GM21367 (cell line): ENCODE data around the gene PRSS53.
"Not testable (repeated sequence)": the region's sequence is repeated elsewhere in the genome, so short reads cannot be mapped to it uniquely, and the experiment has no call there.

Experiments used
- ATAC-seq: cut with Tn5 transposase; IDR thresholded peaks from one replicate; pipeline ENCODE4 v1.9.1; 2021; ENCODE audit not compliant: unreplicated experiment

PRSS53 gene

GRCh38 chr16:31118223-31119155 is 29.7 kb upstream of the PRSS53 start:
- ATAC-seq = no peak

GRCh38 chr16:31117384-31118222 is 28.9 kb upstream of the PRSS53 start, which contains the start of gene KAT8:
KAT8 (plus strand) TSS chr16:31117664; CDS start chr16:31117682, 18 bp downstream.
- ATAC-seq = peak; percentile 79

DNA sequence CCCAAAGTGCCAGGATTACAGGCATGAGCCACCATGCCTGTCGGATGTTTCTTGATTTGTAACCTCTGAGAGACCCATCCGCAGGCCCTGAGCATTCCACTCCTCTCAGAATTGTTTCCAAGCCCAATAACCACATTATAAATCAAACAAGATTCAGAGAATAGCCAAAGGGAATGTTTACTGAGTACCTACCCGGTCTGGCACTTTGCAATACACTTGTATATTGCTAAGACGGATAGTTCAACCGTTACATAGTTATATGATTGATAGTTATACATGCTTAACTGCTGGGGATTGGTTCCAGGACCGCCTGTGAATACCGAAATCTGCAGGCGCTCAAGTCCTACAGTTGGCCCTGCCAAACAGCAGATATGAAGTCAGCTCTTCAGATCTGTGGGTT is 25.7 kb upstream of the PRSS53 start:
- ATAC-seq = no peak

DNA sequence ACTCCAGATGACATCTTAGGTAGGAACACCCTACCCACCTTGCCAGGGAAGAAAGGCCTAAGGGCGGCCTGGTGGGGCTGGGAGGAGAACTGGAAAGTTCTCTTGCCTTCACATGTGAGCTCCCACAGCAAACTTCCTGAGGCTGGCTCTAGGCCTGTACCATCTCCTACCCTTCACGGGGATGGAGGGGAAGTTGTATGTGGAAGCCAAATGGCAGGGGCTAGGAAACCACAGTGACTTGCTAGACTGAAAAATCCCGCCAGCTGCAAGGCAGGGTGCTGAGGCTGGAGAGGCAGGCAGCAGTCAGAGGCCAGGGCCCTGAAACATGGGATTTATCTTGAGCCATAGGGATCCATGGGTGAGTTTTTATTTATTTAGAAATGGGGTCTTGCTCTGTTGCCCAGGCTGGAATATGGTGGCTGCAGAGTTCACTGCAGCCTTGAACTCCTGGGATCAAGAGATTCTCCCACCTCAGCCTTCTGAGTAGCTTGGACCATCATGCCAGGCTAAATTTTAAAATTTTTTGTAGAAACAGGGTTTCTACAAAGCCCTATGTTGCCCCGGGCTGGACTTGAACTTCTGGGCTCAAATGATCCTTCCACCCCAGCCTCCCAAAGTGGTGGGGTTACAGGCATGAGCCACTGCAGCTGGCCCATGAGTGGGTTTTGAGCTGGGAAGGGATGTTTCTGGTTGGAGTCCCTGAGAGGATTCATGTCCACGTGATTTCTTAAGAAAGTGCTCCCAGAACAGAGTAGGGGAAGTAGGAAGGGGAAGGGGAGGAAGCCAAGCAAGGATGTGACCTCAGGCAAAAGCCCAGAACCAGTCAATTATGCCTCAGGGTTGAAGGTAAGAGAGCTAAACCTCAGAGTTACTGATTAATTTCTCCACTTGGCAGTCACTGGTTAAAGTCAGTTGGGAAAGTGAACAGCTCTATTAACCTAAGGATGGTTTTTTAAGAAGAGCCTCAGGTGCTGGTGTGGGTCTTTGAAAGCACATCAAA is 24.7 kb upstream of the PRSS53 start:
- ATAC-seq = no peak

DNA sequence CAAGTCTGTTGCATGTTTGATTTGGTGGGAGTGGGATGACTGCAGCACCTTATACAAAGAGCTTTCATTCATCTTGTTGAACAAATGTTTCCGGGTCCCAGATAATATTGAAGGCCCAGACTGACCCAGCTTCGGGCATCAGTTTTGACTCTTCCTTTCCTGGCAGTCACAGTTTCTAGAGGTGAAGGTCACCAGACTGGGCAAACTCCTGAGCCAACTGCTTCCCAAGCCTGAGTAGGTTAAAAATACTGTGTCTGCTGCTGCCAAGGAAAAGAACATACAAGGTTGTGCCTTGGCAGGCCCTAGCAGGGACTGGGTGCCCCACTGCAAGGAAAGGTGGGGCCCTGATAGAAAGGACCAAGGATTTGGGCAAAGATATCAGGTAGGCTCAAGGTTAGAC is 24.0 kb upstream of the PRSS53 start:
- ATAC-seq = no peak

DNA sequence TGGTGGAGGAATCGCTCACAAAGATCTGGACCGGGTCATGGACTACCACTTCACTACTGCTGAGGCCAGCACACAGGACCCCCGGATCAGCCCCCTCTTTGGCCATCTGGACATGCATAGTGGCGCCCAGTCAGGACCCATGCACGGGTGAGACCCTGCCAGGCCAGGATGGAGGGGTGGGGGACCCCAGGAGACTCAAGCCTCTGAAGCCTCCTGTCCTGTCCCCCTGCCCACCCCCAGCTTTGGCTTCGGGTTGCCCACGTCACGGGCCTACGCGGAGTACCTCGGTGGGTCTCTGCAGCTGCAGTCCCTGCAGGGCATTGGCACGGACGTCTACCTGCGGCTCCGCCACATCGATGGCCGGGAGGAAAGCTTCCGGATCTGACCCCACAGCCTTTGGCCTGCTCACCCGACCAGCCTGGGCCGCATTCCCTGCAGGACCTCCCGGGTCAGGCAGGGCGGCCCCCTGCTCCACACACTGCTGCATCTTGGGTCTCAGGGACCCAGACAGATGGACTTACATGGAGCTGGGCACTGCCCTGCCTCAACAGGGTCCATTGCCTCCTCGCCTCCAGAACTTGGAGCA is 23.2 kb upstream of the PRSS53 start:
- no peak for ATAC-seq

- ATAC-seq = no peak
These were observed 21.6 kb upstream of the PRSS53 start for GRCh38 chr16:31110106-31111034.

DNA sequence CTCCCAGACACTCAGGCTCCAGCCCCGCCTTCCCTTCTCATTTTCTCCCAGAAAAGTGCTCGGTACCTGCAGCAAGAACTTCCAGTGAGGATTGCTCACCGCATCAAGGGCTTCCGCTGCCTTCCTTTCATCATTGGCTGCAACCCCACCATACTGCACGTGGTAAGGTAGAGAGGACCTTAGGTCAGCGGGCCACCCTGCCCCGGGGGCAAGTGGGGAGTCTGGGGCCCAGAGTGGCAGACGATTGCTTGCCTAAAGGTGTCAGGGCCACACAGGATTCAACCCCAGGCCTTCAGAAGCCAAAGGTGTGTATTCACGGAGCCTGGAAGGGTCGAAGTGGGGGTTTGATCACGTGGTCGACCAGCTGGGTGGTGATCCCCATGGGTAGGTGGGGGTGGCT is 20.9 kb upstream of the PRSS53 start:
- no peak for ATAC-seq

- ATAC-seq = no peak
These were observed 20.2 kb upstream of the PRSS53 start for GRCh38 chr16:31108794-31109558.

GRCh38 chr16:31108035-31108793 is 19.5 kb upstream of the PRSS53 start, which contains the start of gene BCKDK:
BCKDK (plus strand) TSS chr16:31108386; CDS start chr16:31109224, 838 bp downstream.
- peak; percentile 66 for ATAC-seq

DNA sequence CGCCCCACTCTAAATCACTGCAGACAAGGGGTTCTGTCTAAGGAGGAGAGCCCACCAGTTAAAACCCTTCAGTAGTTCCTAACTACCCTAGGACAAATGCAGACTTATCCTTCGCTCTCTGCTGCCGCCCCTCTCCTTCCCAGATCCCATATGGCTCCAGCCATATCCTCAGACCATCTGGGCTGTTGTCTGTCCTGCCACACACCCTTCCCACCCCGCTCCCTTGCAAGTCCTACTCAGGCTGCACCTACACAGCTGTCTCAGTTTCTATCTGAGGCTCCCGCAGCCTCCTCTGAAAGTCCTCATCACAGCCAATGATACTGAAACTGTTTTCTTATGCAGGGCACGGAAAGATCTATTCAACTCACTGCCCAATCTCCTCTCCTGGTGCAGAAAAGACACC is 18.7 kb upstream of the PRSS53 start:
- ATAC-seq = peak; percentile 40

GRCh38 chr16:31106509-31107464 is 18.0 kb upstream of the PRSS53 start:
- no peak for ATAC-seq

DNA sequence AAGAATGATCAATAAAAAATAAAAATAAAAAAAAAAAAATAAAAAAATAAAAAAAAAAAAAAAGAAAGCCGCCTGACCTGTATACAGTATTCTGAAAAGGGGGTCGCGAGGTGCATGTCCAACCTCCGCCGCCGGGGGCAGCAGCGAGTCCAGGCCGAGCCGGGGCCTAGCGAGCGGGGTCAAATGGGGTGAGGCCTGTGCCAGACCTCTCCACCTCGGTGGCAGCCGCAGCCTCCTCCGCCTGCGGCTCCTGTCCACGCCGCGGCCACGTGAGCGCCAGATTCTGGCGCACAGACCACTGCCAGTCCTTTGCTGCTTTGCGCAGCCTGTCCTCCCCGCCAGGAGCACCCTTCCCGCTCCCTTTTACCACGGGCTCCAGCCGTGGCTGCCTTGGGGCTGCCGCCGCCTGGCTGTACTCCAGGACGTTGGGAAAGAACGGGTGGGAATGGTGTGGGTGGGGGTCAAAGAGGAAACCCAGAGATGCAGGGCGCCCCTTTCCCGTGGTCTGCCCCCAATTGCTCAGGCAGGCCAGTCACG is 17.0 kb upstream of the PRSS53 start:
- ATAC-seq = no peak

DNA sequence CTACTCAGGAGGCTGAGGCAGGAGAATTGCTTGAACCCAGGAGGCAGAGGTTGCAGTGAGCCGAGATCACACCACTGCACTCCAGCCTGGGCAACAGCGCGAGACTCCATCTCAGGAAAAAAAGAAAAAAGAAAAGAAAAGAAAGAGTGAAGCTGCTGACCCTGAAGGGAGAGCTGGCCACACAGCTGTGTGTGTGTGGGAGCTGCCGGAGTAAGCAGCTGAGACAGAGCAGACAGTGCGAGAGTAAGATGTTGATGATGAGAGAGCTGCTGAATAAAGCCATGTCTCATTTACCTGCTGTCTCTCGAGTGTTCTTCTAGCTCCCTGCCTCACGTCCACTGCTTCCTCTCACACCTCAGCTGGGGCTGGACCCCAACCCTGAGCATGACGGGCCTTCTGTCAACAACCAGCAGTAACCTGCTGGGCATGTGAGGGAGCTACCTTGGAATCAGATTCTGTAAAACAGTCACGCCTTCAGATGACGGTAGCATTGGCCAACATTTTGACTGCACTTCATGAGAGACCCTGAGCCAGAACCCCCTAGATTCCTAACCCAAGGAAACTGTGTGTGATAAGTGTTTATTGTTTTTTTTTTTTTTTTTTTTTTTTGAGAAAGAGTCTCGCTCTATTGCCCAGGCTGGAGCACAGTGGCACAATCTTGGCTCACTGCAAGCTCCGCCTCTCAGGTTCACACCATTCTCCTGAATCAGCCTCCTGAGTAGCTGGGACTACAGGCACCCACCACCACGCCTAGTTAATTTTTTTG is 12.3 kb upstream of the PRSS53 start:
- not testable (repeated sequence) for ATAC-seq

DNA sequence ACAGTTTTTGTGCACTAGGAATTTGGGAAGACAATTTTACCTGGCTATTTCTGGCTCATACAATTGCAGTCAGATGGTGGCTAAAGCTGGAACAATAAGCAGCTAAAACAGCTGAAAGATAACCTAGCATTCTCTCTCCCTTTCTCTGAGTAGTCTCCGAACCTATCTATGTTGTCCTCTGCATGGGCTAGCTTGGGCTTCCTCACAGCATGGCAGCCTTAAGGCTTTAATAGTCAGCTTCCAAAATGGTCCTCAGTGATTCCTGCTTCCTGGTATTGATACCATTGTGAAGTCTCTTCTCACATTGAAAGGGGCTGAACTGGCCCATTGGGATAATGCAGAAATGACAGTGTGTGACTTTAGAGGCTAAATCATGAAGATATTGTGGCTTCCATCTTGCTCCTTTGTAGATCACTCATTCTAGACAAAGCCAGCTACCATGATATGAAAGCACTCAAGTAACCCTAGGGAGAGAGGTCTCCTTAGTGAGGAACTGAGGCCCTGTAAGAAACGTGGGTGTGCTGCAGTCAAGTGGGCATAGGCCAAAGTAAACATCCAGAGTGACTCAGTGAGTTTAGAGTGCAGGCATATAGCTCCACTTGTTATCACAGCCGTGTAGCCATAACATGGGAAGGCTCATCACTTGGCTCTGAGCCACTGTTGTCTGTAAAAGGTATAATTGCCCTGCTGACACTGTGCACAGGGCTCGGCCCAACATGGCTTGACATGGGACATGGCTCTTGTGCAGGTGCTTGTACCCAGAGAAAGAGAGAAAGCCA is 11.3 kb upstream of the PRSS53 start:
- ATAC-seq = no peak
